GM19238 (cell line): ENCODE measurements around the gene CD300H.
"Not testable (repeated sequence)": the region's sequence is repeated elsewhere in the genome, so short reads cannot be mapped to it uniquely, and the experiment has no call there.

Source experiments
- DNase-seq: peaks from one replicate; pipeline ENCODE4 v3.0.0; 2011; ENCODE audit warnings: low spot score; ENCODE audit not compliant: insufficient read length

Gene CD300H

DNA sequence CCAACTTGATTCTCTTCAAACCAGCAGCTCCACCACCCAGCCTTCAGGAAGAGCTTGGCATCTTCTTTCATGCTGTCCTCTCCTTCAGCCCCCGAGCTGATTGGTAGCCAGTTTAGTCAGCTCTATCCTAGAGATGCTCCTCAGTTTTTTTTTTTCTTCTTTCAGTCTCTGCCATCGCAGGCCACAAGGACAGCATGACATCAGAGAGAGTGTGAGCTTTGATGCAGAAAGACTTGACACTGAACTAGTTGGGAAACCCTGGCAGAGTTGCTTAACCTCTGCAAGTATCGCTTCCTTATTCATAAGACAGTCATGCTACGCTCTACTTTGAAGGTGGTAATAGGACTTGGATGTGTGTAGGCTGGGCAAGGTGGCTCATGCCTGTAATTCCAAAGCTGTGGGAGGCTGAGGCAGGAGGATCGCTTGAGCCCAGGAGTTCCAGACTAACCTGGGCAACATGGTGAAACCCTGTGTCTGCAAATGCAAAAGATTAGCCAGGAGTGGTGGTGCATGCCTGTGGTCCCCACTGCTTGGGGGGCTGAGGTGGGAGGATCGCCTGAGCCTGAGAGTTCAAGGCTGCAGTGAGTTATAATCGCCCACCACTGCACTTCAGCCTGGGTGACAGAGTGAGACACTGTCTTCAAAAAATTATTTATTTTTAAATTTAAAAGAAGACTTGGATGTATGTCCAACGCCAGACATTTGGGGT lies 38.7 kb downstream of the CD300H start:
- no peak for DNase-seq

DNA sequence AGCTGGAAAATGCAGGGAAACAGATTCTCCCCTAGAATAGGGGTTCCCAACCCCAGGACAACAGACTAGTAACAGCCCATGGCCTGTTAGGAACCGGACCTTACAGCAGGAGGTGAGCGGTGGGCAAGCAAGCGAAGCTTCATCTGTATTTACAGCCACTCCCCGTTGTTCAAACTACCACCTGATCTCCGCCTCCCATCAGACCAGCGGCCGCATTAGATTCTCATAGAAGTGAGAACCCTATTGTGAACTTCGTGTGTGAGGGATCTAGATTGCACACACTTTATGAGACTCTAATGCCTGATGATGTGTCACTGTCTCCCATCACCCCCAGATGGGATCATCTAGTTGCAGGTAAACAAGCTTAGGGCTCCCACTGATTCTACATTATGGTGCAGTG lies 39.6 kb downstream of the CD300H start:
- no peak for DNase-seq

DNA sequence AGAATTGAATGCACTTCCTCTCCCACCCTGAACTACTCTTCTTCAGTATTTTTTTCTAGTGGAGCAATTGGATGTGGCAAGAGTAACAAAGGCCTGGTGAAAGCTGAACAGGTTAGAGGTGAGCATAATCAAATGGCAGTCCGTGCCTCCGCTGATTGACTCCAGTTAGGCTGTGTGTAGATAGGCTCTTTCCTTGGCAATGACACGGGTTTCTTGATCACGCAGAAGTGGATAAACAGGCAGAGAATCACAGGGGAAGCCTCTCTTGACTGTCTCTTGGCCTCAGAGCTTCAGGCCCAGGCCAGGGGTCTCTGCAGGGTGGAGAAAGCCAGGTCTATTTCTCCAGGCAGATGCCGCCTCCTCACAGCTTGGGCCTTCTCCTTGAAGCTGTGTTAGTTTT lies 40.2 kb downstream of the CD300H start:
- no peak for DNase-seq

DNA sequence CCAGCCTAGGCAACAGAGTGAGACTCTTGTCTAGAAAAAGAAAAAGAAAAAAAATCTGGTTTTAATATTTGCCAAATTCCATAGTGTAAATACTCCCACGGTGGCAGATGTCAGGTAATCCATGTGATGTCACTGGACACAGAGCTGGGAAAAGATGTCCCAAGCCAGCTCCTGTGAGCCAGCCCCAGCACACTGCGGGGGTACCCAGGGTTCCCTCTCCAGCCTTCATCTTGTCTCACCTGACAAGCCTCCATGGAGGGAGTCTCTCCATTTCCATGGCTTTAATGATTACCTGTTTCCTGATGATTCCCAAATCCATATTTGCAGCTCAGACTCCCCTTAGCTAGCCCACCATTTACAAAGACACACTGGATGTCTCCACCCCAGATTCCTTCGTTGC lies 40.6 kb downstream of the CD300H start:
- no peak for DNase-seq

DNA sequence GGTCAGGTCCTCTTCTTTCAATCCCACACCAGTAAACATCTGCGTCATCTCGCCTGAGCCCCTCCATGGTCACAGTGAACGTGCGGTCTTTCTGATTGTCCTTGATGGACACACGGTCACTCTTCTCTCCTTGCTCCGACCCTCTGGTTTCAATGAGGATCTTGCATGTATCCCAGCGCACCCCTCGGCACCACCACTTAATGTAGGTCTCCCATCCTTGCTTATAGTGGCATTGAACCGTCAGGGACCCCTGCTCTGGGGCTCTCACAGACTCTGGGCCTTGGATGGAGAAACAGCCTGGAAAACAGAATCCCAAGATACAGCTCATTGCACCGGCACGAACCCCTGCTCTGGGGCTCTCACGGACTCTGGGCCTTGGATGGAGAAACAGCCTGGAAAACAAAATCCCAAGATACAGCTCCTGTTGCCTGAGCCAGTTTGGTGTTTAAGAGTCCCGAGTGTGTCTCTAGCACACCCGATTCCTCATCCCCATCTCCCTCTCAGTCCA lies 41.5 kb downstream of the CD300H start:
- no peak for DNase-seq

DNA sequence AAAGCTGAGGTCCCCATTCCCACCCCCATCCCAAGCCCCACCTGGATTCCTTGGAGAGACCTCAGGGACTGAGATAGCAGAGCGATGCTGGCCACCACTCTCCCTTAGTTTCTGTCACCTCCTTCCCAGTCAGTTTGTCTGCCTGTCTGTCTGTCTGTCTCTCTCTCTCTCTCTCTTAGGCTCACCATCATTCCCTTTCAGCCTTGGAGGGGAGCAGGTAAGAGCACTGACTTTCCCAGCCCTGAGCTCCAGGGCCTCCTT lies 41.9 kb downstream of the CD300H start:
- no peak for DNase-seq

DNA sequence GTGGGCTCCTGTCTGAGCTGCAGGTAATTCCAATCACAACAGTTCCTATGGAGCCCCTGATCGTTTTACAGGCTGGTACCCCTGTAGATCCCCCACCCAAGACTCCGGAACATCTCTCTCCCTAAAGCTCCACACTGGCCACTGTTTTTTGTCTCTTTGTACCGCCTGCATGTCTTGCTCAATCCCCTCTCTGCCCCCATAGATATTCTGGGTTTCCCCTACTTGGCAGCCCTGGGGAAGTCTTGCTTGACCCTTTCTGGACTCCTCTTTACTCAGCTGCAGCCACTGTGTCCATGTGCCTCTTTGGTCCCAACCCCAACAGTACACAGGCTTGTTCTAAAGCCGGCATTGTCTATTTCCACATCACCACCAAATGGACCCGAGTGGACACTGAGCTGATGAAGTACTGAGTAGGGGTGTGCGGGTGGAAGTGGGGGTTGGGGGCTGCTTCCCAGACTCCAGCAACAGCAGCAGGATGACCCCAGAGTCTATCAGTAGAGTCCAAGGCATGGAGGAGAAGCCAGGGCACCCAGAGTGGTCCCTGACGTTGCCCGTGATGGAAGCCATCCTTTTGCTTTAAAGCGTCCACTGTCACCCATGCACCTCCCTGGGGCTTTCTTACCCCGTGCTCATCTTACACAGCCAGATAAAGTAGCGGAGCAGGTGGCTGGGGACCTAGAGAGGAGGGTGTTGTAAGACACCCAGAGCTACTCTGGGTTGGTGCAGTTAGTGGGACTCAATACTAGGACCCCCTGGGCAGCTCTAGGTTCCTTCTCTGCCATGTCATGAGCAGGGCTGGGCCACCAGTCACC lies 42.5 kb downstream of the CD300H start:
- DNase-seq, result no peak

DNA sequence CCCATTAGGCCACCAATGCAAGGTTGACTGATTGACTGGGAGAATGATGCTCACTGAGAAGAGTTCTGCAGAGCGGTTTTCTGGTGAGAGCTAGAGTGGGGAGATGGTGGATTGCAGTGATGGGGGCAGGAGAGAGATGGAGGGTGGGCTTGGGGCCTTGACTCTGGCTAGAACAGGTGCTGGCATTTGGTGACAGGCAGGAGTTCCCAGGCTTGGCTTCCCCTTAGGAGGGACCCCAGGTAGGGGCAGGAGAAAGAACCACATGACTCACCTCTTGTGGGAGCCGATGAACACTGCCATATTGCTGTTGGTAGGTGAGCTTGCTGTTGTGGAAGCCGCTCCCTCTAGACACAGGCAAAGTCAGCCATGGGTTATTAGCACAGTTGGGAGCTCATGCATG lies 44.0 kb downstream of the CD300H start:
- DNase-seq, result no peak

DNA sequence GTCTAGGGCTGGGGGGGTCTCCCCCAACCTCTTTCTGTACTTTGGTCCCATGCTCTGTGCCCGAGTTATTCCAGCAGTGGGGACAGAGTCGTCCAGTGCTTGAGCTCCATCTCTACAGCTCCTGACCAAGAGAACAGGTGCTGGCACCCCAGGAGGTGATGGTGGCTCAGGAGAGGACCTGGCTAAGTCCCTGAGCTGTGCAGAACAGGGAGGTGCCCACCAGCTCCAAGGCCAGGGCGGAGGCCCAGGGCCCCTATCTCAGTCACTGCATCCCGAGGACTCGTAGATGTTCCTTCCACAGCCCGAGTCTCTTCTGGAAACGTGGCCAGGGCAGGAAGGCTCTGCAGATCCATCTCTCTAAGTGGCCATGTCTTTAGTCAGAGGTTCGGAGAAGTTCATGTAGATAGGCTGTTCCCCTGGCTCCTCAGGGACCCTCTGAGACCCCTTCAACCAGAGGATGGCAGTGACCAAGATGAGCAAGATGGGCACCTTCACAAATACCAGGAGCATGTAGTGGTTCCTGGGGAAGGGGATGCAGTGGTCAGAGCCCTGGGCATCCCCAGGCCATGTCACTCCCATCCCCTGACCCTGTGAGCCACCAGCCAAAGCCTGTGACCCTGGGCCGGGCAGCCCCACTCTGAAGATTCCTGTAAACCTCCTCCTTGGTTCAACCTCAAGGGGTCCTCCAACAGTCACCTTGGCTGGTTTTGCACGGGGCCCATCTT lies 44.8 kb downstream of the CD300H start:
- no peak for DNase-seq

DNA sequence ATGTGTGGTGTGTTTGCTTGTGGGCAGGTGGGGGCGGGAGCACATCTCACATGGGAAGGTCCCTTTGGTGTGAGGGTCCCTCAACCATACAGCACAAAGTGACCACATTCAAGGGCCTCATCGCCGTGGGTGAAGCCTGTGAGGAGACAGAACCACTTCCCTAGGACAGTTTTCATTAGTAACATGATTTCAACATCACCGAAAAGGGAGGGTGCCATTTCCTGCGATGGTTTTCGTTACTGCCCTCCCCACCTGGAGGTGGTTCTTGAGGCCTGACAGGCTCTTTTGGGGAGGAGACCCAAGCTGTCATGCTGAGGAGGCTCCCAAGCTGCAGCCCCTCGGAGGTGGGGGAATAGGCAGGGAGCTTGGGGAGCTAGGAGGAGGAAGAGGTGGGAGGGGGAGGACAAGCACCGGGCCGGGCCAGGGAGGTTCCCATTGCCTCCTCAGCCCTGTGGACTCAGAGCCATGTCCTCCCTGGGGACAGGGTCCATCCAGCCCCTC lies 45.6 kb downstream of the CD300H start:
- no peak for DNase-seq

DNA sequence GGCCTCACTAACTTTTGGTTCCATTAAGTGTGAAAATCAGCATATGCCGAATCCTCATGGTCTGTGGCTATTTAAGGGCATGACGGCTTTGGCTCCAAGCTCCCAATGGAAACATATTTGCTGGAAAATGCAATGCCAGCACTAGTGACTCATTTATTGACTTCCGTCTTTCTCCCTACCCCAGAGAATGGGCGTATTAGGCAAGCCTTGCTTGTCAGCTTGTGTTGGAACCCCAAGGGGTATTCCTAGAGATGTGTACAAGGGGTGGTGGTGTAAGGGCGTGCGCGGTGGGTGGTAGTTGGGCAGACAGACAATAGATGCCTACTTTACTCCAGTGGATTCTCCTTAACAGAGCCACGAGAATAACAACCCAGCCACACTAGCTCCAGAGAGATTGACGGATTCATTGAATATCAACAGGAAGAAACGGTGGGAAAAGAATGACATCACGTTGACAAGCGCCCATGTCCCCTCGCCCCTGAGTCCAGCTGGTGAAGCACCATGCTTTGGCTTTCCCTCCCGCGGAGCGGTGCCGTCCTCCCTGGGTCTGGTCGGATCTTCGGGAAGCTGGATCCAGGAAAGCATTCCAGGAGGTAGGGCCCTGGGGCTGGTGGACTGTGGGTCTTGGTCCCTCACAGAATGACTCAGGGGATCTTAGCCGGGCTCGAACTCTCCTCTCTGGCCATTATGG lies 46.4 kb downstream of the CD300H start:
- DNase-seq, result no peak

DNA sequence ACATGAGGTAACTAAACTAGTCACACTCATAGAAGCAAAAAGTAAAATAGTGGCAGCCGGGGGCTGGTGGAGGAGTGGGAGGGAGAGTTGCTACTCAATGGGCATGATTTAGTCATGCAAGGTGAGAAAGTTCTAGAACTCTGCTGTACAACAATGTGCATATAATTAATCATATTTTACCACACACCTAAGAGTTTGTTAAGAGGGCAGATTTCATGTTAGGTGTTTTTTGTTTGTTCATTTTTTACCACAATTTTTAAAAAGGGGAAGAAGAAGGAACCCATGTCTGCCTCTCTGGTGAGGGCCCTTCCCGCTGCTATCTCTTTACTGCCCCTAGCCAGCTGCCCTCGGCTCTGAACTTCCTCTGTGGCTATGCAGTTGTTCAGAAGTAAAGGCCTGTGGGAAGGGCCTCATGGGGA lies 47.3 kb downstream of the CD300H start:
- DNase-seq, result no peak

DNA sequence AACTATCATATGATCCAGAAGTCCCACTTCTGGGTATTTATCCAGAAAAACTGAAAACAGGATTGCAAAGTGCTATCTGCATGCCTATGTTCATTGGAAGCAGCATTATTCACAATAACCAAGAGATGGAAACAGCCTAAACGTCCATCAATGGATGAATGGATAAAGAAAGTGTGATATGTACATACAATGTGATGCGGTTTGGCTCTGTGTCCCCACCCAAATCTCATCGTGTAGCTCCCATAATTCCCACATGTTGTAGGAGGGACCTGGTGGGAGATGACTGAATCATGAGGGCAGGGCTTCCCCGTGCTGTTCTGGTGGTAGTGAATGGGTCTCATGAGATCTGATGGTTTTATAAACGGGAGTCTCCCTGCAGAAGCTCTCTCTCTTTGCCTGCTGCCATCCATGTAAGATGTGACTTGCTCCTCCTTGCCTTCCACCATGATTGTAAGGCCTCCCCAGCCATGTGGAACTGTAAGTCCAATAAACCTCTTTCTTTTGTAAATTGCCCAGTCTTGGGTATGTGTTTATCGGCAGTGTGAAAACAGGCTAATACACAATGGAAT lies 48.8 kb downstream of the CD300H start:
- DNase-seq, result not testable (repeated sequence)

DNA sequence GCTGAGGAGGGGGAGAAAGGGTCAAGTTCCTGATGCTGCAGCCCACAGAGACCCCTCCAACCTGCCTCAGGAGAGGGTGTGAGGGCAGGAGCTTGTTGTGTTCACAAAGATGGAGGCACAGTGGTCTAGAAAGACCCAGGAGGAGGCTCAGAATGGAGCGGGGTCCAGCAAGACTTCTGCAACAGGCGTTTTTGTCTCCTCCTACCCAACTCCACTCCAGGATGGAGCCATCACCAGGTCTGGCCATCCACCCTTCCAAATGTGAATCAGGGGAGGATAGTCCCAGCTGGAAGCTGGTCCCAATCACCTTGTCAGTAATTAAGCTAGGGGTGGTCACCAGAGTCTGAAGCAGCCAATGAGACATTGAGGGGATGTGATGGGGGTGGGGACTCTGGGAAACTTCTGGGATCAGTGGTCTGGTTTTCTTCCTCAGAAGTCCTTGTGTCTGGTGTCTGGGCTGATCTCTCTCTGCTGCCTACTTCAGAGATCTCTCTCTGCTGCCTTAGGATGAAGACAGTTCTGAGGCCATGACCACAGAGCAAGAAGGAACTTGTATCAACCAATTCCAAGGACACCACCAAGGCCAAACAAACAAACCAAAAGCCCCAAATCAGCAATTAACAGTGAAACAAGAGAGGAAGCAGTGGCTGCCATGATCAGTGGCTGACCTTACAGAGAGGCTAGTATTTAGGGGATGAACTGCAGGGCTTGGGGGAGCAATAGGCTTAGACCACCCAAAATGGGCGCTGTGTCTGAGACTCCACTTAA lies 50.6 kb downstream of the CD300H start:
- no peak for DNase-seq

DNA sequence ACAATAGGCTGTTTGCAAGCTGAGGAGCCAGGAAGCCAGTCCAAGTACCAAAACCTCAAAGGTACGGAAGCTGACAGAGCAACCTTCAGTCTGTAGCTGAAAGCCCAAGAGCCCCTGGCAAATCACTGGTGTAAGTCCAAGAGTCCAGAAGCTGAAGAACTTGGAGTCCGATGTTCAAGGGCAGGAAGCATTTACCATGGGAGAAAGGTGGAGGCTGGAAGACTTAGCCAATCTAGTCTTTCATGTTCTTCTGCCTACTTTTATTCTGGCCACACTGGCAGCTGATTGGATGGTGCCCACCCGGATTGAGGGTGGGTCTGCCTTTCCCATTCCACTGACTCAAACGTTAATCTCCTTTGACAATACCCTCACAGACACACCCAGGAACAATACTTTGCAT lies 51.4 kb downstream of the CD300H start:
- DNase-seq, result no peak

DNA sequence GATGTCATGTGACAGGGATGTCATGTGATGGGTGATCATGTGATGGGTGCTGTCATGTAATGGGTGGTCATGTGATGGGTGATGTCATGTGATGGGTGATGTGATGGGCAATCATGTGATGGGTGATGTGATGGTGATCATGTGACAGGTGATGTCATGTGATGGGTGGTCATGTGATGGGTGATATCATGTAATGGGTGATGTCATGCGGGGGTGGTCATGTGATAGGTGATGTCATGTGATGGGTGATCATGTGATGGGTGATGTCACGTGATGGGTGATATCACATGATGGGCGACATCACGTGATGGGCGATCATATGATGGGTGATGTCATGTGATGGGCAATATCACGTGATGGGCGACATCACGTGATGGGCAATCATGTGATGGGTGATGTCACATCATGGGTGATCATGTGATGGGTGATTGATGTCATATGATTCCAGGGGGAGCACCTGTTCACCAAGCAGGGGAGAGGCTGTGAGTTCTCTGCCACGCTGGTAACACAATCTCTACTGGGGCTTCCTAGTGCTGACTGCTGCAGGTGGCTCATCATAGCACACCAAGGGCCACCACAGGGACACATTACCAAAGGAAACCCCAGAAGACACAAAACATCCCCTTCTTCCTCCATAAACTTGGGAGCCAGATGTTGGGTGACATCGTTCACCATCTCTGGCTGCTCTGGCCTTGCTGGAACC lies 52.5 kb downstream of the CD300H start:
- no peak for DNase-seq

DNA sequence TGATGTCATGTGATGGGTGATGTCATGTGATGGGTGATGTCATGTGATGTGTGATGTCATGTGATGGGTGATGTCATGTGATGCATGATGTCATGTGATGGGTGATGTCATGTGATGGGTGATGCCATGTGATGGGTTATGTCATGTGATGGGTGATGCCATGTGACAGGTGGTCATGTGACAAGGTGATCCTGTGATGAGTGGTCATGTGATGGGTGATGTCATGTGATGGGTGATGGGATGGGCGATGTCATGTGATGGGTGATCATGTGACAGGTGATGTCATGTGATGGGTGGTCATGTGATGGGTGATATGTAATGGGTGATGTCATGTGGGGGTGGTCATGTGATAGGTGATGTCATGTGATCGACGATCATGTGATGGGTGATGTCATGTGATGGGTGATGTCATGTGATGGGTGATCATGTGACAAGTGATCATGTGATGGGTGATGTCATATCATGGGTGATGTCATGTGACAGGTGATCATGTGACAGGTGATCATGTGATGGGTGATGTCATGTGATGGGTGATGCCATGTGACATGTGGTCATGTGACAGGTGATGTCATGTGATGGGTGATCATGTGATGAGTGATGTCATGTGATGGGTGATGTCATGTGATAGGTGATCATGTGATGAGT lies 53.2 kb downstream of the CD300H start:
- no peak for DNase-seq

DNA sequence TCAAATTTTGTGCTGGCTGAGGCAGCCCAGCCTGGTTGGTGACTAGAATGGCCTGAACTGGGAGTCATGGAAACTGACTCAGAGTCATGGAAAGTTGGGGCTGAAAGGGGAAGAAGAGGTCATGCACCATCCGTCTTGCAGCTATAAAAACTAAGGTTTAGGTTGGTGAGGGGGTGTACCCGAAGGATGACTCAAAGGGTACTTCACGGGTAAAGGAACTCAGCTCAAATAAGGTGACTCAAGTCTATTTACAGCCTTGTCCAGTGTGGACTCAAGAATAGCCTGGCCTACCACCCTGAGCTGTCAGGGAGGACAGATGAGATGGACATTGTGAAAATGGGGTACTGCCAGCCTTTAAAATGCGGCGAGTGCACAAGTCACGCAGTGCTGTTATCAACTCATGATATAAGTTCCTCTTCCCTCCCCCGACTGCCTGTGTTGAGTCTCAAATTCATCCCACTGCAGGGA lies 54.7 kb downstream of the CD300H start:
- DNase-seq, result no peak

DNA sequence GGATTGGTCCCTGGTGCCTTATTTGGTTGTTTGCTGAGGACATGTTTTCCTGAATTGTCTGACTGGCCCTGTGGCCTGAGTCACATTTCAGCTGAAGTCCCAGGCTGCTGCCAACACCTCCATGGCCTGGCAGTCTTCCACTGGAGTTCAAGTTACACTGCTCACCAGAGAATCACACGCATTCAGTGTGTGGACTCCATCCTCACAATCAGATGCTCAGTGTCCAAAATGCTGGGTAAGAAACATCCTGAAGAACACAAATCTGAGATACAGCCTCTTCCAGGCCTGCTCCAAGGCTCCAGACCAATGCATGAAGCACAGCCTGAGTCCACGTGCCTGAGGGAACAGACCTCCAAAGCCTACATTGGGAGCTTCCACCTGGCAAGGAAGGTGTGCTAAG lies 55.3 kb downstream of the CD300H start:
- DNase-seq, result no peak
